NCI-H524 treated with DMSO at 0.1 percent for 48 hours (cell line): ENCODE measurements around the gene PSKH1.

Experiments used
- DNase-seq: peaks from one replicate; lab custom pipeline; 2025; lab: John Stamatoyannopoulos, UW

PSKH1 gene

GRCh38 chr16:67941469-67942199 lies 48.6 kb downstream of the PSKH1 start:
- DNase-seq = no peak

GRCh38 chr16:67942200-67942509 lies 49.1 kb downstream of the PSKH1 start:
- DNase-seq = no peak

GRCh38 chr16:67942510-67943255 lies 49.6 kb downstream of the PSKH1 start:
- DNase-seq = no peak

- no peak for DNase-seq
Measured at GRCh38 chr16:67943256-67943618, 50.2 kb downstream of the PSKH1 start.

- DNase-seq = no peak
Measured at GRCh38 chr16:67943619-67944504, 50.8 kb downstream of the PSKH1 start, which contains the start of gene LCAT. Gene LCAT, minus strand, starts transcription at chr16:67944120. Its CDS starts 19 bp downstream, at chr16:67944101.

GRCh38 chr16:67944690-67945391 lies 51.8 kb downstream of the PSKH1 start:
- no peak for DNase-seq

GRCh38 chr16:67945392-67945933 lies 52.4 kb downstream of the PSKH1 start:
- DNase-seq = no peak

GRCh38 chr16:67946128-67946569 lies 53.1 kb downstream of the PSKH1 start:
- DNase-seq = no peak

- DNase-seq = no peak
Measured at GRCh38 chr16:67946966-67947558, 54.0 kb downstream of the PSKH1 start.

- DNase-seq = no peak
Measured at GRCh38 chr16:67948015-67948414, 55.0 kb downstream of the PSKH1 start.

GRCh38 chr16:67949645-67950044 lies 56.6 kb downstream of the PSKH1 start:
- DNase-seq = no peak

- no peak for DNase-seq
Measured at GRCh38 chr16:67950335-67950843, 57.3 kb downstream of the PSKH1 start.

- DNase-seq = no peak
Measured at GRCh38 chr16:67951485-67951884, 58.4 kb downstream of the PSKH1 start.

- DNase-seq = no peak
Measured at GRCh38 chr16:67953641-67954375, 60.8 kb downstream of the PSKH1 start.

- DNase-seq = no peak
Measured at GRCh38 chr16:67954421-67955196, 61.6 kb downstream of the PSKH1 start.

GRCh38 chr16:67957622-67958021 lies 64.6 kb downstream of the PSKH1 start:
- no peak for DNase-seq

GRCh38 chr16:67959536-67960329 lies 66.7 kb downstream of the PSKH1 start:
- DNase-seq = no peak

- no peak for DNase-seq
Measured at GRCh38 chr16:67961551-67961957, 68.5 kb downstream of the PSKH1 start.

- no peak for DNase-seq
Measured at GRCh38 chr16:67962135-67962534, 69.1 kb downstream of the PSKH1 start.
